Esophagus (tissue), 2 donors: Measurements from ENCODE around the gene TRPM3. TPM values are rescaled to one million over a fixed set of nuclear protein-coding genes. Genes with fewer than 3 reads are reported as not detected.

ENCODE experiments used
- H3K27ac ChIP-seq, 2 donors: one replicate each; pipeline ENCODE4 v1.5.1; 2013; ENCODE audit warnings: low read depth in 2 of 2, mild to moderate bottlenecking in 2 of 2, inconsistent platforms in 1 of 2, low read length in 1 of 2, moderate library complexity in 1 of 2
- H3K27me3 ChIP-seq, 2 donors: one replicate each; pipeline ENCODE4 v1.6.1; 2013; ENCODE audit warnings: low read length in 2 of 2, control low read depth in 1 of 2, mild to moderate bottlenecking in 1 of 2; ENCODE audit not compliant: insufficient read depth in 2 of 2, control insufficient read depth in 1 of 2
- H3K36me3 ChIP-seq, 2 donors: one replicate each; pipeline ENCODE4 v1.6.1; 2013; ENCODE audit warnings: low read length in 1 of 2; ENCODE audit not compliant: control insufficient read depth in 2 of 2, insufficient read depth in 2 of 2
- H3K4me1 ChIP-seq, 2 donors: one replicate each; pipeline ENCODE4 v1.6.1; 2013; ENCODE audit warnings: low read length in 1 of 2; ENCODE audit not compliant: control insufficient read depth in 2 of 2, insufficient read depth in 2 of 2
- H3K4me3 ChIP-seq, 2 donors: one replicate each; pipeline ENCODE4 v1.5.1; 2013; ENCODE audit warnings: low read length in 2 of 2, mild to moderate bottlenecking in 2 of 2, low read depth in 1 of 2, moderate library complexity in 1 of 2
- H3K9me3 ChIP-seq, 2 donors: one replicate each; pipeline ENCODE4 v1.6.1; 2013; ENCODE audit warnings: mild to moderate bottlenecking in 2 of 2, low read depth in 1 of 2, low read length in 1 of 2, moderate library complexity in 1 of 2; ENCODE audit not compliant: control insufficient read depth in 2 of 2, insufficient read depth in 1 of 2
- WGBS, 2 donors: extraction: QIAGEN DNeasy Blood & Tissue Kit; methylation state at CpG; one replicate each; pipeline ENCODE4 v1.1.7; 2013; 5-methylcytosine and 5-hydroxymethylcytosine counted together
- polyA plus RNA-seq, 2 donors: library from polyadenylated mRNA; stranded (reverse); fragments of 200-250 nt; gene quantifications; one replicate each; pipeline ENCODE4 v1.2.3, GENCODE V29; 2013
- donor health status: healthy with polysubstance abuse.
- donor health status: Bipolar disorder and iron deficiency.

The TRPM3 gene
- polyA plus RNA-seq: under 1 TPM; under 0.01 to 0.02 TPM

- no peaks in the 10 kb centered on the region for H3K4me1 ChIP-seq
- 7 to 9% methylated on average over 19 of the region's 19 CpGs for WGBS, 2 donors
- H3K27me3 ChIP-seq: no peaks in the 10 kb centered on the region
- H3K4me3 ChIP-seq: no peak within 1 kb of the TSS
- no peak within 1 kb of the TSS for H3K27ac ChIP-seq
- H3K9me3 ChIP-seq: peaks cover 0 to 2% of the 10 kb centered on the region in 2 donors
- no peaks in the 10 kb centered on the region for H3K36me3 ChIP-seq
Measured at GRCh38 chr9:71121275-71122021, at the start of gene TRPM3. TSS of gene TRPM3 (minus strand) at chr9:71121621. CDS start at chr9:71121354, 267 bp downstream.

GRCh38 chr9:71168418-71168817 is 47.0 kb upstream of the TRPM3 start:
- H3K4me3 ChIP-seq: no peak overlapping the region
- no peaks in the 10 kb centered on the region for H3K9me3 ChIP-seq

GRCh38 chr9:71162126-71162525 is 40.7 kb upstream of the TRPM3 start:
- no peak overlapping the region for H3K27ac ChIP-seq
- 80 to 87% methylated on average over 2 of the region's 2 CpGs for WGBS, 2 donors

More at GRCh38 chr9:71168418-71168817, 47.0 kb upstream of the TRPM3 start:
- H3K27me3 ChIP-seq: peaks cover 0 to 3% of the 10 kb centered on the region in 2 donors
- H3K4me1 ChIP-seq: no peaks in the 10 kb centered on the region
- H3K36me3 ChIP-seq: no peaks in the 10 kb centered on the region
- no peak overlapping the region for H3K27ac ChIP-seq

DNA sequence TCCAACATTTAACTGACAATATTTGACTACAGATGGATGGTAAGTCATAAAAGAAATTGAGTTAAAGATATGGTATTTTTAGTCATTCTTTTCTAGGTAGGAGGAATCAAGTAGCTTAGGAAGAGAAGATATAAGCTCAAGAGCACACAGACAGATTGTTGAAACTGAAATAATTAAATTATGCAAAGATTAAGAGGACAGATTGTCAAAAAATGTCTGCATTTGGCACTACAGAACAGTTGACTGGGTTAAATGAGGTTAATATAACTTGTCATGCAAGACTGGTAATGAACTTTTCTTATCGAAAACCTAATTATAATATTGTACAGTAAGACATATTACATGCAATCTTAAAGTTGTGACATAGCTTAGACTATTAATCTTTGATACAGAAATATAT is 36.3 kb upstream of the TRPM3 start:
- no peaks in the 10 kb centered on the region for H3K4me1 ChIP-seq
- WGBS, 2 donors: 63 to 81% methylated on average over 1 of the region's 1 CpG
- no peak overlapping the region for H3K4me3 ChIP-seq
- H3K27ac ChIP-seq: no peak overlapping the region
- no peaks in the 10 kb centered on the region for H3K27me3 ChIP-seq
- H3K9me3 ChIP-seq: no peaks in the 10 kb centered on the region
- no peaks in the 10 kb centered on the region for H3K36me3 ChIP-seq

More at GRCh38 chr9:71162126-71162525, 40.7 kb upstream of the TRPM3 start:
- no peaks in the 10 kb centered on the region for H3K4me1 ChIP-seq
- no peak overlapping the region for H3K4me3 ChIP-seq
- H3K27me3 ChIP-seq: no peaks in the 10 kb centered on the region
- no peaks in the 10 kb centered on the region for H3K36me3 ChIP-seq
- no peaks in the 10 kb centered on the region for H3K9me3 ChIP-seq

- H3K4me3 ChIP-seq: no peak overlapping the region
- peaks cover 0 to 2% of the 10 kb centered on the region in 2 donors for H3K9me3 ChIP-seq
- H3K4me1 ChIP-seq: no peaks in the 10 kb centered on the region
- no peaks in the 10 kb centered on the region for H3K27me3 ChIP-seq
- H3K27ac ChIP-seq: no peak overlapping the region
- H3K36me3 ChIP-seq: no peaks in the 10 kb centered on the region
- 33 to 49% methylated on average over 2 of the region's 2 CpGs for WGBS, 2 donors
Measured at GRCh38 chr9:71147368-71147767, 25.9 kb upstream of the TRPM3 start.

DNA sequence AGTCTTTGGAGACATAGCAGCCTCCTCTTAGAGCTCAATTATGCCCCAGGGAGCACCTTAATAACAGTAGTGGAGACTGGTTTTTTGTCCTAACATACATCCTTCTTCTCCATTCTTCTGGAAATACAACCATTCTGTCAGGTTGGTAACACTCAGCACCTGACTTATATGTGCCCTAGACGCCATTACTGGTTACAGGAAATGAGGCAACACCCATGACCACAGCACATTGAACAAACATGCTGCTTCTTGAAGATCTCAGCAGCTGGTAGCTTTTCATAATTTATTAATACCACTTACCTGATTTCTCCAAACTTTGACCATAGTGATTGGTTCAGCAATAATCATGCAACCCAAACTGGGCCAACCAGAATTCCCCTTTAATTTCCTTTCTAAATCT is 25.1 kb upstream of the TRPM3 start:
- Histone ChIP-seq H3K36me3 (no peaks in the 10 kb centered on the region), H3K27me3 (no peaks in the 10 kb centered on the region), H3K4me3 (no peak overlapping the region), H3K27ac (no peak overlapping the region), H3K4me1 (no peaks in the 10 kb centered on the region), H3K9me3 (peaks cover 0 to 2% of the 10 kb centered on the region in 2 donors)
- 44 to 47% methylated on average over 1 of the region's 1 CpG for WGBS, 2 donors

DNA sequence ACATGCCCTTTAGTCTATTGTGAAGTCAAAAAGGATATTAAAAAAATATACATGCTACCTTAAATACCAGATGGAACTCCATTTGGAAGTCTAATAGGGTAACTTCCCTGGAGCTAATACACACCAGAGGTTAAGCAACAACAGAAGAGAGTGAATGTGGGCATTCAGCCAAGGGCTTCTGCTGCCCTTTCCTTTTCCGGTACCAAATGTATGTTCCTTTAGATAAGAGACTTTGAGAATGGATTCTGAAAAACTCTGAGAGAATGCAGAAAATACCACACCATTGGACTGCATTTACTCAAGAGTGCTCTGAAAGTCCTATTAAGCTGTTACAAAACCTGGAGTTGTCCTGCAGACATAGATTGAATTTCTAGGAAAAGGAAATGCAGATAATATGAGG is 23.8 kb upstream of the TRPM3 start:
- H3K4me1 ChIP-seq: no peaks in the 10 kb centered on the region
- WGBS, 2 donors: 25 to 41% methylated on average over 1 of the region's 1 CpG
- no peaks in the 10 kb centered on the region for H3K27me3 ChIP-seq
- H3K27ac ChIP-seq: no peak overlapping the region
- H3K36me3 ChIP-seq: no peaks in the 10 kb centered on the region
- H3K4me3 ChIP-seq: no peak overlapping the region
- H3K9me3 ChIP-seq: peaks cover 0 to 2% of the 10 kb centered on the region in 2 donors

DNA sequence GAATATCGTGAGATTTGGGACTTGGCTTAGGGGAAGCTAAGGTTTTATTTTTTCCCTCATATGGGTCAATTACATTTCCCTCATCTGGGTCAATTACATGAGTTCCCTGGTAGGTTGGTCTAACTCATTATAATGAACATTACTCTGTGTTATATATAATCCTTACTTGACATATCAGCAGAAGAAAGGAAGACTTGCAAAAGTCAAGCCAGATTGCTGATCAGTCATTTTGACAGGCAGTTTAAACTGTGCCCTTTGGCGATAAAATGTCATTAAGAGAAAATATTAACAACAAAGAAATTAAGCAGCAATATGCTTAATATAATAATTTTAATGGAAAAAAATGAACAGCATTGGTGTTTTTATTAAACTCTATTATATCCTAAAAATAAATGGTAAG is 23.1 kb upstream of the TRPM3 start:
- H3K36me3 ChIP-seq: no peaks in the 10 kb centered on the region
- H3K4me3 ChIP-seq: no peak overlapping the region
- 67 to 72% methylated on average over 2 of the region's 2 CpGs for WGBS, 2 donors
- H3K27me3 ChIP-seq: no peaks in the 10 kb centered on the region
- H3K4me1 ChIP-seq: no peaks in the 10 kb centered on the region
- peaks cover 0 to 2% of the 10 kb centered on the region in 2 donors for H3K9me3 ChIP-seq
- H3K27ac ChIP-seq: no peak overlapping the region

DNA sequence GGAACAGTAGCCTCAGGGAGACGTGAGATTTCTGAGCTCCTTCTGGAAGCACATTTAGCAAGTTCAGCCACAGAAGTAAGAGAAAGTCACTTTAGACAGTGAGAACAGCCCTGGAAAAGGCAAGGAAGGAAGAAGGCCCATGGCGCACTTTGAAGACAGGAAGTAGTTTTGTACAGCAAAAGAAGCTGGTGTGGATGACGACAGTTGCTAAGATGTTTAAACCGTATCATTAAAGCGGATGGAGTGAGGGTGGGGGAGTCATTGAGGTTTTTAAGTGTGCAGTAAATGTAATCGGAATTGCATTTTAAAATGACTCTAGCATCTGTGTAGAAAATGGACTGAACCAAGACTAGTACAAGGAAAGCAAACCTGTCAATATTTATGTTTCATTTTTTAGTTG is 15.3 kb upstream of the TRPM3 start:
- H3K4me1 ChIP-seq: no peaks in the 10 kb centered on the region
- H3K27ac ChIP-seq: no peak overlapping the region
- no peak overlapping the region for H3K4me3 ChIP-seq
- no peaks in the 10 kb centered on the region for H3K27me3 ChIP-seq
- WGBS, 2 donors: 80% methylated on average over 6 of the region's 6 CpGs
- no peaks in the 10 kb centered on the region for H3K36me3 ChIP-seq
- H3K9me3 ChIP-seq: no peaks in the 10 kb centered on the region

DNA sequence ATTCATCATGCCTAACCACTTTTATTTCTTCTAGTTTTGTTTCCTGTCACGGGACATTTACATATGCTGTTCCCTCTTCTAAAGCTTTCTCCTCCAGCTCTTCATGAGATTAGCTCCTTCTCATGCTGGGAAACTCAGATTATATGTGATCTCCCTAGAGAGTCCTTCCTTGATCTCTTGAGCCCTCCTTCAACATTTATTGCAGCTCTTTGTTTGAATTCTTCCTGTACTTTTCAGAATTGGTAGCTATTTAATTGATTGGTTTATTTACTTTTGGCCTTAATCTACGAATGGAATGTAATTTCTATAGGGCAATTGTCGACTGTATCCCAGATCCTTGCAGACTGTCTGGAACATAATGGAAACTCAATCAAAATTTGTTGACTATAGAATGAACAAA is 9.7 kb upstream of the TRPM3 start:
- no peaks in the 10 kb centered on the region for H3K4me1 ChIP-seq
- H3K9me3 ChIP-seq: no peaks in the 10 kb centered on the region
- H3K36me3 ChIP-seq: no peaks in the 10 kb centered on the region
- no peak overlapping the region for H3K27ac ChIP-seq
- H3K4me3 ChIP-seq: no peak overlapping the region
- 35 to 37% methylated on average over 3 of the region's 3 CpGs for WGBS, 2 donors
- H3K27me3 ChIP-seq: no peaks in the 10 kb centered on the region
